Stimulated activated CD4-positive, alpha-beta T cell treated with anti-CD3 and anti-CD28 coated beads, Interleukin-4, amount 100 ng/mL, for 24 hours (primary cell): ENCODE data around the gene C17orf113.

Experiments
- DNase-seq: peaks from one replicate; pipeline ENCODE4 v3.0.0-alpha.2; 2020

Gene C17orf113

DNA sequence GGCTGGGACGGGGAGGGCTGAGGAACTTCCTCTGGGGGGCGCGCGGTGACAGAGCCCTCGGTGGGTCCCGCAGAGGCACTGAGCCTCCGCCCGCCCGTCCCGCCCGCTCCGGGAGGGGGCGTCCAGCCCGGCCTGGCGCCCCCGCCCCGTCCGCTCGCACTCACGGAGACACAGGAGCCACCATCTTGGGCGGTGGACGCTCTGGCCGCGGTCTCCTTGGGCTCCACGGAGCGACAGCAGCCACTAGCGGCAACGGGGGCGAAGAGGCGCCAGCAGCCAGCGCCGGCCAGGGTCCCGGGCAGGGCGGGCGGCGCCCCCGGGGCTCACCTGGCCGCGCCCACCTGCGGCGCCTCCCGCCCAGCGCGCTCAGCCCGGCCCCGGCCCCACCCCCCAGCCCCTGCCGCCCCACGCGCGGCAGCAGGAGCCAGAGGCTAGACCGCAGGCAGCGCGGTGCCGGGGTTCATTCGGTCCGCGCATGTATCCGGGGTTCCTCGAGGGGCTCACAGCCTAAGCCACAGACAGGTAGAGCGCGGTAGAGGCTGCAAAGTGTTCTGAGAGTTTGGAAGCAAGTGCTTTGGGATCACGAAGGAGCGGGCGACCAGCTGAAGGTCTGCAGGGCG, at the start of gene C17orf113:
C17orf113 (minus strand) TSS at position 209 of the 620 bp plus-strand sequence. CDS start 7,225 bp downstream, outside the sequence.
- DNase-seq: peak; percentile 23

DNA sequence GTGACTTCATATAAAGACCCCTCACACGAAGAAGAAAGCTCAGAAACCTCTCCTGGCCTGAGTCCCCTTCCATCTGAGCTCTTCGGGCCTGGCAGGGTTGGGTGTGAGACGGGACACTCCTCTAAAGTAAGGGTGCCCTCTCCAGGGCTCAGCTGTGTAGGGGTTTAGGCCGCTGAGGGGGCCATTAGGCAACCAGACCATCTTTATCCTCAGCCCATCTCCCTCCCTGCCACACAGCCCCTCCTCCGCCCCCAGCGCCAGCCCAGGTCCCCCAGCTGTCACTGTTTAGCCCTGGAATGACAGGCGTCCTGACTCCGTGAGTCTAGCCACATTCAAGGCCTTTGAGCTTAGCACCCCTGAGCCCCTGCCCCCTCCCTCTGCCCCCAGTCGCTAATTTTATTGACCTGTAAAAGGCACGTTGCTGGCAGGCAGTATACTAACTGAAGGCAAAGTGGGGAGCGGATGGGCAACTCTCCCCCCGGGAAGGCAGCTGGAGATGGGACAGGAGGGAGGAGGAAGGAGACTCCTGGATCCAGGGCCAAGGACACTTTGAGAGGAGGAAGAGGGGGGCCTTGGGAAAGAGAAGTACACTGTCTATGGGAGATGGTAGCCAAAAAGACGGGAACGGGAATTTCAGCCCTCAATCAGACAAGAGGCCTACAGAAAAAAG, 48.5 kb upstream of the C17orf113 start:
- no peak for DNase-seq

DNA sequence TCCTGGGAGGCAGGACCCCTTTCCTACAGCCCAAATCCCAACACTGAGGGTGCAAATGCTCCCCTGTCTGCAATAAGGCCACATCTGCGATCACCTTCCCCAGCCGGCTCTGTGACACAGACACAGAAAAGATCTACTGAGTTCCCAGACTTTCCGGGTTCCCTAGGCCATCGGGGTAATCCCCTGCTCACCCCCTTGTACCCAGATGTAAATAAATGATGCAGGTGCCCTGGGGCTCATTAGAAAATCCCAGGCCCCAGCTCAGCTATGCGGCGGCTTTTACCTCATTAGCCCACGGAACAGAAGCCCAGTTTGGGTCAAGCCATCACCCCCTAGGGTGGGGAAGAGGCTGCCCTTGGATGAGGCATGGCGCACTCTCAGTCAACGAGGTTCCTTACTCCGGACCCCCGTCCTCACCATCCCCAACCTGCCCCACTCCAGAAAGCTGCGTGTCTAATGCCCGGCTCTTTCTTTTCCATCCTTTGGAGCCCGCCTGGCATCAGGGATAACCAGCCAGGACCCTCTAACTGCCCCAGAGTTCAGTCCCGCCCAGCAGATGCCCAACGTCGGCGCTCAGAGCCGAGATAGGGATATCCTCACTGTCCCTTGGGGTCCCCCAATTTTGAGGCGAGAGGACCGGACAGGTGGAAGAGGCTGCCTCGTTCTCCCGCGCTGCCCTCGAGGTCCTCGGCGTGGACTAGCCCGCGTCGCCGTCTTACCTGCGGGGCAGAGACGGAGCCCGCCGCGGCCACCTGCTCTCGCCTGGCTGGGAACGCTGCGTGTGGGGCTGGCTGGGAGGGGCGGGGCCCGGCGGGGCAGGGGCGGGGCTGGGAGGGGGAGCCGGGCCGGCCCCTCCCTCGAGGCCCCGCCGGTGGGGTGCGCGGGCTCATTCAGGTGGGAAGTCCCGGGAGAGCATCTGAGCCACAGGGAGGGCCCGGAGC, 47.6 kb upstream of the C17orf113 start, which contains the start of gene ZNF385C:
ZNF385C (minus strand) TSS at position 783 of the 941 bp plus-strand sequence. CDS start 35,417 bp downstream, outside the sequence.
- DNase-seq: peak; percentile 48

DNA sequence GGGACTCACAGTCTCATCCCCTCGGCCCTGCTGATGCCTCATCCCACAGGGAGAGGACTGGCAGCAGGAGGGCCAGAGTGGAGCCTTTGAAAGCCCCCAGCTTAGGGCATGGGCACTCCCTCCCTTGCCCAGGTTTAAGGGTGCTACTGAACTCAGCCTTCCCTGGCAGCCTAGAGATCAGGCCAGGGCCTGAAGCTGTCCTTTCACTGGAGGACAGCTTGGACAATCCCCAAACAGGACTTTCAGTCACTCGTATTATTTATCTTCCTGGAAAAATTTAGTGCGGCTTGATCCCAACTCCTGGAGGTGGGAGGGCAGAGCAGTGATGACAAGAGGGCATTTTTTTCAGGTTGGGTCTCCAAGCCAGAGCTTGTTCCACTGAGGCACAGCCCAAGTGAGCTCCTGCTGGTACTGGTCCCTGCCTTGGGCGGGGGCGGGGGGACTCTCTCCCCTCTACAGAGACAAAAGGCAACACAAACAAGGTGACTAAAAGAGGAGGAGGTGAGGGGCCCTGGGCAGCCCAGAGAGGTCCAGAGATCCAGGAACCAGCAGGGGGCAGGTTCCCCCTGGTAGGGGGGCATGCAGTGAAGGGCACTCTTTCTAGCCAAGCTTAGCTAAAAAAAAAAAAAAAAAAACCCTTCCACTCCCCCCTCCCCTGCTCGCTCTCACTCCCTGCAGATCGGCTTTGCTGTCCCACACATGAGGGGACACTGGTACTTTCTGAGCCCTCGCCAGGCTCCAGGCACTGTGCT, 46.1 kb upstream of the C17orf113 start:
- no peak for DNase-seq

DNA sequence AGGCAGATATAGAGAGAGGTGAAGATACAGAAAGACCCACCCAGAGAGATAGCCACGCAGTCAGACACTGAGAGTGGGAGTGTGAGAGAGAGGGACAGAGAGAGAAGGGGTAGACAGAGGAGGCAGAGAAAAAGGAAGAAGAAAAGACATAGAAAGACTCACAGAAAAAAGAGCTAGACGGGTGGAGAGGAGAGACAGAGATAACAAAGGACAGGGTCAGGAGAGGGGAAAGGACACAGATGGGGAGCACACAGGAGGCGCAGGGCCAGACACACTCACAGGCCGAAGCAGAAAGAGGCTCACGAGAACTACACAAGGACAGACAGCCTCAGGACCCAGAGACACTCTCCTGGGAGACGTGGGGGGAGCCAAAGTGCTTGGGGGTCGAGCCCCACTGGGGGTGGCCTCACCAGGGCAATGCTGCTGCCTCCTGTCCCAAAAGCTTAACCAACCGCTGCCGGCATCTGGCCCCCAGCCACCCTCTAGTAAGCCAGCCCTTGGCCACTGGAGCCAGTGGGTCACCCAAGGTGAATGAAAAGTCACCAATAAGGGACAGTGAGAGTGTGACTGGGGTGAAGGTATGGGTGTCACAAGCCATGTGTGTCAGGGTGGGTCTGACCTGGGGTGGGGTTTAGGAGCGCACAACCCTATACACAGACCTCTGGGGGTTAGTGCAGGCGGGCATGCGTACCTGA, 44.1 kb upstream of the C17orf113 start:
- DNase-seq: no peak

DNA sequence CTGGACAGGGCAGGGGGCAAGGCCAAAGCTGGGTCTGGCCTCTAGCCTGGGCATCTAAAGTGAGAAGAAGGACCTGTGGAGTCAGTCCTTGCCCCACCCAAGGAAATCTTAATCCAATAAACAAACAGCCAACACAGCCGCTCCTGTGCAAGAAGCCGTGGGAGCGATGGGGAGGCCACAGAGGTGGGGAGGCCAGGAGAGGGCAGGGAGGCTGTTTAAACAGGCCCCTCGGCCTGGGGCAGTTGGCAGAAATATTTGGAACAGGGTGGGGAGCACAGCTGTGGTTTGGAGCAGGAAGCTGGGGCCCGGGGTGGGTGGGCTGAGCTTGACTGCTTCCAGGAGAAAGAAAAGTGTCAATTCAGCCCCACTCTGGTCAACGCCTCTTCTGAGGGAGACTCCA, 42.5 kb upstream of the C17orf113 start:
- DNase-seq: no peak

DNA sequence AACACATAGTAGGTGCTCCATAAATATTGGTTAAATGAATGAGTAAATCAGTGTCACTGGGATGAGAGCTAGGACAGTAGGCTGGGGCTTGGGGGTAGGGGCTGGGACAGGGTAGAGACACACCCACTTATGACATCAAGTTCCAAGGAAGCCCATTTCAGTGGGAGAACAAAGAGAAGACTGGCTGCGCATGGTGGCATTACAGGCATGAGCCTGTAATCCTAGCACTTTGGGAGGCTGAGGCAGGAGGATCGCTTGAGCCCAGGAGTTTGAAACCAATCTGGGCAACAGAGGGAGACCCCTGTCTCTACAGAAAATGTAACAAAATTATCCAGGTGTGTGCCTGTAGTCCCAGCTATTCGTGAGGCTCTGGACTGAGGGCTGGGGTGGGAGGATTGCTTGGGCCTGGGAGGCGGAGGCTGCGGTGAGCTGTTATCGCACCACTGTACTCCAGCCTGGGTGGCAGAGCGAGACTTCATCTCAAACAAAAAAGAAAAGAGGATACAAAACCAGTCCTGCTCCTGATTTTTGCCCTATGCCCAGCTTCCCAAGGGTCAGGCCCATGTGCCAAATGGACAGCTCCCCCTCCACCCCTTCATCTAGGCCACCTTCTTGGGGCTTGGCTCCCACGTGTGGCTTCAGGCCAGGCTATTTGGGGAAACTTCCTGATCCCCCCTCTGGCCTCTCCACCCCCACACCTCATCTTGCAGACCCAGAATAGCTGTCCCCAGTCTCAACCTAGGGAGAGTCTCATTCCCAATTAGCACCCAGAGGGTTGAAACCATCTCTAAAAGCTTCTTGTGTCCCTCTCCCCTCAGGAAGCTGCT, 40.8 kb upstream of the C17orf113 start:
- no peak for DNase-seq

DNA sequence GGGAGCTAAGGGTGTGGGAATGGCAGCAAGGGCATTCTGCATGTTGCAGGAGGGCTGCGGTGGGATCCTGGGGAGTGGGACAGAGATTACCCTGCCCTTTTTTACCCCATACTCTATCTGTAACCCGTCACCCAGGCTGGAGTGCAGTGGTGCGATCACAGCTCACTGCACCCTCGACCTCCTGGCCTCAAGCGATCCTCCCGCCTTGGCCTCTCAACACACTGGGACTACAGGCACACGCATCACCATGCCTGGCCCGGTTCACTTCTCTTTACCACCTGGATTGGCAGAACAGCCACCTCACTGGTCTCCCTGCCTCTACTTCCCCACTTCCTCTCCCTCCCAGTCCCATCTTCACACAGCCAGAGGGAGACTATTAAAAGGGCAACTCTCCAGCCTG, 38.3 kb upstream of the C17orf113 start:
- no peak for DNase-seq

DNA sequence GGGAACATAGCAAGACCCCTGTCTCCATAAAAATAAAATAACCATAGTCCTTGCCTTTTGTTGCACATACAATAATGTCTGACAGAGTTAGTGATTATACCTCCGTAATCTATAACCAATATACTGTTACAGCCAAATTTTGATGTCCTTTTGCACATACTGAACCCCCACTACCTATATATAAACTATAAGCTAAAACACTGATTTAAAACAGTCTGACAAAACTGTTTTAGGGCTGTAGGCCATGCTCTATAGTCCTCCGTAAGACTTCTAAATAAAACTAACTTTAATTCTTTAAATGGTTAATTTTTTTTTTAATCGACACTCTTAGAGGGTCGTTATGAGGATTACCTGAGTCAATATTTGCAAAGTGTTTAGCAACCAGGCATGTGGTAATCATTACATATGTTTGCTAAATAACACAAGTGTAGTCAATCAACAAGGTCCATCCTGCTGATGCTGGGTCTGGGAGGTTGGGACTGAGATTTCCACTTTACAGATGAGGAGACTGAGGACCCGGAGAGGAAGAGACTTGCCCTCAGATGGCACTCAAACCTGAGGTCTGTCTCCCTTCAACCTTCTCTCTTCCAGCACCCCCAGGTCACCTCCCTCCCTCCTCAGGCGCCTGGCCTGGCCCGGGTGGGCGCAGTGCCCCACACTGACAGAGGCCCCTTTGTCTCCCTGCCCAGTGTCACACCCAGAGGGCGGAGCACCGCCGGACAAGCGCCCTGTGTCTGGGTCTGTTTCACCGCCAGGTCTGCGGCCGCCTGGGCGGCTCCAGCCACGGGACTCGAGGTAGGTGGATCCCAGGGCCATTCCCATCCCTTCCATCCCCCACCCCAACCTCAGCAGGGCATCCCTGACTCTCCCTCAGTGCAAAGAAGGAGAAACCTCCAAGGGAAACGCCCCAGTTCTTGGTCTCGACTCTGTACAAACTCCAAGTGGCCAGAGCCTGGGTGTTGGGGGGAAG, 37.6 kb upstream of the C17orf113 start:
- no peak for DNase-seq

DNA sequence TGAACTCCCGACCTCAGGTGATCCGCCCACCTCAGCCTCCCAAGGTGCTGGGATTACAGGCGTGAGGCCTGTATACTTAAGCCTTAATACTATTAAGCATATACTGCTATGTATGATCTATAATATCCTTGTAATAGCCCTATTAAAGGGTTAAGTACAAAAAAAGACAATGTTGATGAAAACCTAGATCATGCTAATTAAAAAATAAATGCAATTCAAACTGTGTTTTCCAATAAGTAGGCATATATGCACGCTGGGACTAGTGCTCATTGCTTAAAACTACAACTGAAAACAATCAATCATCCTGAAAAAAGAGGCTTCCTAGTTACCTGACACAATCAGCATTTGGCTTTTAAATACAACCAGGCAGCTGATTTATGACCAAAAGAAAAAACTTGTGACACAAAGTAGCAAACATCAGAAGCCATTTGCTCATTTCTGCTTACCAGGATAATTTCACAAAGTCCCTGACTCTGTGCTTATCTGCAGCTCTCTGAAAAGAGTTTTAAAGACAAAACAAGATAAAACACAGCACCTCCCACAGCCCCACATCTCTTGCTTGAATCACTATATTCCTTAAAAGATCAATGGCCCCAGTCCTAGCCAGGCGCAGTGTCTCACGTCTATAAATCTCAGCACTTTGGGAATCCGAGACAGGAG, 36.8 kb upstream of the C17orf113 start:
- DNase-seq: no peak

DNA sequence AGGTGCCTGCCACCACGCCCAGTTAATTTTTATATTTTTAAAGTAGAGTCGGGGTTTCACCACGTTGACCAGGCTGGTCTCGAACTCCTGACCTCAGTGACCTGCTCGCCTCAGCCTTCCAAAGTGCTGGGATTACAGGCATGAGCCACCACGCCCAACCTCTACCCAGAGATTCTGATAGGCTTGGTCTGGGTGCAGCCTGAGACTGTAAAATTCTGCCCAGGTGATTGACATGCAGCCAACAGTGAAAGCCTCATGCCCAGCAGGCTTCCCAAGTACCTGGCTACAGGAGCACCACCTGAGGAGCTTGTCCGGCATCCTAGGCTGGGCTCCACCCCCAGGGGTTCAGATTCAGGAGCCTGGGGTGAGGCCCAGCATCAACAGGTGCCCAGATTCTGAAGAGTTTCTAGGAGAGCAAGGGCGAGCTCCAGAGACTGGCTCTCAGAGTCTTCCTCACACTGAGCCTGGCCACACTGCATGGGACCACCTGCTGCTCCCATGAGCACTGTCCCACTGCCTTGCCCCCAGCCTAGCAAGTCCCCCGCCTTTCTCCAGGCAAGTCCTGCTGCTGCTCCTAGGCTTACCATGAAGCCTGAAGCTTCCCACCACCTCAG, 31.2 kb upstream of the C17orf113 start:
- DNase-seq: no peak

DNA sequence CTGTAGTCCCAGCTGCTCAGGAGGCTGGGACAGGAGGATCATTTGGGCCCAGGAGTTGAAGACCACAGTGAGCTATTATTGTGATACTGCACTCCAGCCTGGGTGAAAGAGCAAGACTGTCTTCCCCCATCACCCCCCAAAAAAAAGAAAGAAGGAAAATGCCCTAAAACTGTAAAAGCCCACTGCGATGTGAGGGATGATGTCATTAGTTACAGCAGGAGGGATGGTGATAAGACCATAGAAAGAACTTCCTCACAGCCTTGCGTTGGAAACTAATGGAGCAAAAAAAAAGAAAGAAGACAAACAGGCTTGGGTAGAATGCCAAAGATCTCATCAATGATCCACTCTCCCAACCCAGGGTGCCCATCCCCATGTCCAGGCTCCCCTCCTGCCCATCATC, 29.1 kb upstream of the C17orf113 start:
- no peak for DNase-seq

DNA sequence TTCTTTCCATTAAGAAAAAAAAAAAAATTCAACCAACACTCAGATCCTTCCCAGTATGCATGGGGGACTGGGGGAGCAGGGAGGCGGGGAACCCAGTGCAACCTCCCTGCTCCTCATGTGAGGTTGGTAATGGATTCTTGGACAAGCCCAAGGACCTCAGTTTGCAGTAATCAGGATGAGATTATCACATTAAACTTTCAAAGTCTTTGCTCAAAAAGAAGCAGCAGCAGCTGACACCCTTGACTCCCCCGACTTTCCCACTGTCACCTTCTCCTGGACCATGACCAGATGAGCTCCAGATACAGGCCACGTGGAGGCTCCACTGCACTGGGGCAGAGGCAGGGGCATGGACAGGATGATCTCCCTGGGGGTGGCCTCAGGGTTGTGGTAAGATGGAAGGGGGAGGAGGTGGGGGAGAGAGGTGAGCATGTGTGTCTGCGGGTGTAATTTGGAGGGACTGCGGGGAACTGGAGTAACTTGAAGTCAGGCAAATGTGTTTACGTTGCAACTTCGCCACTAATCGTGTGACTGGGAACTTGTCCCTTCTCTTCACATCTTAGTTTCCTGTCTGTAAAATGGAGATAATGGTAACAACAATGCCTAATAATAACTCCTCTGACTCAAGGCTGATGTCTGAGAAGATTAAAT, 28.1 kb upstream of the C17orf113 start:
- no peak for DNase-seq

DNA sequence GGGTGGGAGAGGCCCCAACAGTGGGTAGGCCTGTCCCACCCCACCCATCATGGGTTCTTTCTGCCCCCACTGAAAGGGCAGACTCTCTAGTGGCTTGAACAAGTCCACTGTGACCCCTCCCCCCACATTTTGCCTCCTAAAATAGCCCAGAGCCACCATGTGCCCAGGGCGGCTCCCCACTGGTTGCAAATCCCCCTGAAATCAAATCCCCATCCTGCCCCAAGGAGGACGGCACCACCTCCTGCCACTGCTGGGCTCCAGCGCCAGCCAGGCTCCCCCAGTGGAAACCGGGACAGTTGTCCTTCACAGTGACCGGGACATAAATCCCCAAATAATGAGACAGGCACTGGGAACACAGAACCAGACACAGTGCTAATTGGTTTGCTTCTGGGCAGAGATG, 27.4 kb upstream of the C17orf113 start:
- no peak for DNase-seq

DNA sequence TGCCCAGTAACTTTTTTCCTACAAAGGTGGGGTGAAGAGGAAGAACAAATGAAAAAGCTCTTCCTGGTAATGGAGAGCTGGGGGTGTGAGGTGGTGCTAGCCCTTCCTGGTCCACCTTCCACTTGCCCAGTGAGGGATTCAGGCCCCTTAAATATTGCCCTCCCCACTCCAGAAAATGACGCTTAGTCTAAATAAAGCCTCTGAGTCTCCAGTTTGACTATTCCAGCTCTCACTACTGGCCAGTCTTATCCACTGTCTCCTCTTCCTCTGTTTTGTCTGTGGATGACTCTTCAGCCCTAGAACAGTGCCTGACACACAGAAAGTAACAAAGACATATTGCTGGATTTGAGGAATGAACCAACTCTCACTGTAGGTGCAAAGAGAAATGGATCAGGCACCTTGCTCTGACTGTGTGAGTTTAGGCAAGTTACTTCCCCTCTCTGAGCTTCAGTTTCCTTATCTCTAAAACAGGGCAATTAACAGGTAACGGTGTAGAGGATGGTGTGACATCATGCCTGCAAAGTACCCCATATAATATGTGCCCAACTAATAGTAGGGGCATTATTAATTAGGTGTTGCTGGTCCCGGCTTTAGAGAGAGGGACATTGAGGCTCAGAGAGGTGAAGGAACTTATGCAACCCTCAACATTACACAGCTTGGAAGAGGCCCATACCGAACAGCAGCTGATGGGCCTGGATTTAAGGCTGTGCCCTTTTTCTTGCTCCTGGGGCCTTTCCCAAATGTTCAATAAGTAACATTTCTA, 26.6 kb upstream of the C17orf113 start:
- no peak for DNase-seq

DNA sequence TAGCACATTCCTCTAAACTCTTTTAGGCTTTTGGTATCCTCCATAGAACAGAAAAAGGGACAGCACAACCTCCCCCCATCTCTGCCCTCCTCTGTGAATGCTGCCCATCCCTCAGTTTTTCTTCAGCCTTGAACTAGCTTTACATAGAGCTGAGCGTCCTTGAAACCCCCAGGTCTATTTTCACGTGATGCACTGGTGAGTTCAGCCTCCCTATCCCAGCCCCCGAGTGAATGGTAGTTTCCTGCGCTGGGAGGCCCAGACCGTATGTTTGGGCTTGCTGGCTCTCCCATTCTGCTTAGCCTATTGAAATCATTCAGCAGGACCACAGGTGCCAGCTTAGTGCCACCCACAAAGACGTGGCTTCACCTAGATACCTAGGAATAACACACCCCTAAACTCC, 25.4 kb upstream of the C17orf113 start:
- no peak for DNase-seq

DNA sequence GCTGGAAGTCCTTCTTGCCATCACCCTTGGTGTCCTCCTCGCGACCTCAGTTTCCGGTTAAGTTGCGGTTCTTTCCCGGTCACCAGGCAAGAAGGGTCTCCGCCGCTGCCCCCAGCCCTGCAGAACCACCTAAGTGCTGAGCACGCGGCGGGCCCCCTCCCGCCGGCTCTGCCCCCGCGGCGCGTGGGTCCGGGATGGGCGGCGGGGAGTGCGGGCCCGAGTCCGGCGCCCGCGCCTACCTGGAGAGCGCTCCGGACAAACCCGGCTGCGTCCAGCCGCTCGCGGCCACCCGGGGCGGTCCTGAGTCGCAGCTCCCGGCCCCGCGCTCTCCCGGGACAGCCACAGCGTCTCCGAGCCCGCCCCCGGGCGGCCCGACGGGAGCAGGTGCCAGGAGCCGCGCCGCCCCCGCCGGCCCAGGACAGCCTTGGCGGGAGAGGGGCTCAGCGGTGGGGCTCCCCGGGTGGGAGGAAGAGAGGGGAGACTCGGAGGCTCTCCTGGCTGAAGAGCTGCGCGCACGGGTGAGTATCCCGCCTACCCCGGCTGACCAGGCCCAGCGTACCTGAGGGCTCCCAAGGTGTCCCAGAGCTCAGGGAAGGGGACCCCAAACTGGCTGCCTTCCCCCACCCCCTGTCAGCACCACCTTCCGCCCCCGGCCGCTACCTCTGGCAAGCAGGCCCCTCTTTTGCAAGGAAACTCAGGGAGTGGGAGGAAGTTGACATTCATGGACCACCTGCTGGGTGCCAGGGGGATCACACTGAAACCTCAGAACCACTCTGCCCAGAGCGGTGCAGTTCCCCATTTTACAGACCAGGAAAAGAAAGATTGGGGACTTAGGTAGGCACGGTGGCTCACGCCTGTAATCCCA, 22.2 kb upstream of the C17orf113 start:
- no peak for DNase-seq
